ENCODE measurements around the gene CDC42EP1.
"Not testable (repeated sequence)": the region's sequence is repeated elsewhere in the genome, so short reads cannot be mapped to it uniquely, and the experiment has no call there.

CDC42EP1 gene

GRCh38 chr22:37534445-37534844, 25.8 kb upstream of the CDC42EP1 start:
- DNase-seq (ENCODE audit: low spot score): no peak

GRCh38 chr22:37535159-37535558, 25.1 kb upstream of the CDC42EP1 start:
- no peak for DNase-seq (ENCODE audit: low spot score)

- DNase-seq (ENCODE audit: low spot score): peak; percentile 91
These were observed 21.5 kb upstream of the CDC42EP1 start for GRCh38 chr22:37538590-37539357.

GRCh38 chr22:37539790-37540189, 20.5 kb upstream of the CDC42EP1 start:
- DNase-seq (ENCODE audit: low spot score): not testable (repeated sequence)

GRCh38 chr22:37542416-37542815, 17.9 kb upstream of the CDC42EP1 start:
- not testable (repeated sequence) for DNase-seq (ENCODE audit: low spot score)

GRCh38 chr22:37542959-37543358, 17.3 kb upstream of the CDC42EP1 start:
- no peak for DNase-seq (ENCODE audit: low spot score)

GRCh38 chr22:37544955-37545702, 15.2 kb upstream of the CDC42EP1 start:
- DNase-seq (ENCODE audit: low spot score): peak; percentile 56

- DNase-seq (ENCODE audit: low spot score): peak; percentile 48
These were observed 14.4 kb upstream of the CDC42EP1 start for GRCh38 chr22:37545703-37546436.

GRCh38 chr22:37546437-37547250, 13.6 kb upstream of the CDC42EP1 start:
- no peak for DNase-seq (ENCODE audit: low spot score)

GRCh38 chr22:37547251-37547741, 13.0 kb upstream of the CDC42EP1 start:
- no peak for DNase-seq (ENCODE audit: low spot score)

- DNase-seq (ENCODE audit: low spot score): no peak
These were observed 10.6 kb upstream of the CDC42EP1 start for GRCh38 chr22:37549704-37550059.

- not testable (repeated sequence) for DNase-seq (ENCODE audit: low spot score)
These were observed 9.4 kb upstream of the CDC42EP1 start for GRCh38 chr22:37550921-37551320.

GRCh38 chr22:37551981-37552380, 8.3 kb upstream of the CDC42EP1 start:
- no peak for DNase-seq (ENCODE audit: low spot score)

GRCh38 chr22:37552524-37553163, 7.6 kb upstream of the CDC42EP1 start:
- DNase-seq (ENCODE audit: low spot score): no peak

- DNase-seq (ENCODE audit: low spot score): no peak
These were observed 6.6 kb upstream of the CDC42EP1 start for GRCh38 chr22:37553725-37554124.

GRCh38 chr22:37555029-37555428, 5.3 kb upstream of the CDC42EP1 start:
- no peak for DNase-seq (ENCODE audit: low spot score)

GRCh38 chr22:37556710-37557109, 3.6 kb upstream of the CDC42EP1 start:
- DNase-seq (ENCODE audit: low spot score): no peak

GRCh38 chr22:37557321-37558001, 2.8 kb upstream of the CDC42EP1 start:
- no peak for DNase-seq (ENCODE audit: low spot score)

GRCh38 chr22:37558815-37559214, 1.5 kb upstream of the CDC42EP1 start:
- DNase-seq (ENCODE audit: low spot score): no peak

GRCh38 chr22:37559521-37559900, 769 bp upstream of the CDC42EP1 start:
- no peak for DNase-seq (ENCODE audit: low spot score)

Data from LoVo (cell line).